Measurements from ENCODE around the gene ASCL3.
A peak's percentile ranks its signal among the peaks of the same experiment; 100 is the strongest.
"Not testable (repeated sequence)": the region's sequence is repeated elsewhere in the genome, so short reads cannot be mapped to it uniquely, and the experiment has no call there.

Gene ASCL3

GRCh38 chr11:8947230-8947943, 4.6 kb upstream of the ASCL3 start:
- peak; percentile 61 for DNase-seq

DNA sequence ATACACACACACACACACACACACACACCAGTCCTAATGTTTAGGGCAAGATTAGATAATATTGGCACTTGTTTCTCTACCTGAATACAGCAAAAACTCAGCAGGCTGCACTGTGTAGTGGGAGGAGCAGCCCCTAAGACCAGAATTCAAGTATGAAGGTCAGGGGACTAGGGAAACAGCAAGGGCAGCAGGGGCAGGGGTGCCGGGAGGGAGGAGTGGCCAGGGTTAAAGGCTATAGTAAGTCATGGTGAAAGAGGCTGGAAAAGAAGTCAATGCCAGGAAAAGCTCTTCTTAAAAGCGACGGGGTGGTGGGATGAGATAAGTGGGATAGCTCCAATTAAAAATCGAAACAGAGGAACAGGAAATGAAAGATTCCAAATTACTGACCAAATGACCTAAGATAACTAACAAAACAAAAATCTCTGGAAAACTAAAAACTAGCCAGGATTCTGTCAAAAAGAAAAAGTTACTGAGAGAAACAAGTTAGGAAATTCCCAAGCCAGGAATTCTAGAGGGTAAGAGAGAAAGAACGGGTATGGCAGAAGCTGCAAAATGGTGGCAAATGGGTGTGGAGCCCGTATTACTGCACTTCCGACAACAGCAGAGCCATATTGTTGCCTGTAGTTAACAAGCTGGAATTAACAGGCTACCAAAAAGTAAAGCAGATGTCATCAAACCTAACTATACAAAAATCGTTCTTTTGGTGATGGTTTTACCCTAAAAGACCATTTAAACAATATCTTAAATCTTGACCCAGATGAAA, 1.3 kb downstream of the ASCL3 start:
- no peak for DNase-seq

GRCh38 chr11:8937659-8938058, 5.2 kb downstream of the ASCL3 start:
- DNase-seq: no peak

DNA sequence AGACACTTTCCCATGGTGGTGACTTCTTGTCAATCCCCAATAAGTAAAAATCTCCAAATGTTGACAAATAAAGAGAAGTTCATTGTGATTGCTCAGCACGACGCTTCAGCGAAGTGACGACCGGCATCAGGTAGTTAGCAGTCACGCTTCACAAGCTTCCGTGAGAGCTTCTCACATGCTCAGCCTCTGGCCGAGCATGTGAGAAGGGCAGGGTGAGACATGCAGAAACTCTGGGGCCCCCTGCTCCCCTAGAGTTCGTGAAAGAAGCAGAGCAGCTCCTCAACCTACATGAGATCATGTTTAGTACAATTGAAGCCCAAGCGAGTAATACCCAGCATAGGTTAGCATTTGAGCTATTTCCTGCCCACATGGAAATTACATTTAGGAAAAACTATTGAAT, 5.7 kb downstream of the ASCL3 start:
- DNase-seq: no peak

DNA sequence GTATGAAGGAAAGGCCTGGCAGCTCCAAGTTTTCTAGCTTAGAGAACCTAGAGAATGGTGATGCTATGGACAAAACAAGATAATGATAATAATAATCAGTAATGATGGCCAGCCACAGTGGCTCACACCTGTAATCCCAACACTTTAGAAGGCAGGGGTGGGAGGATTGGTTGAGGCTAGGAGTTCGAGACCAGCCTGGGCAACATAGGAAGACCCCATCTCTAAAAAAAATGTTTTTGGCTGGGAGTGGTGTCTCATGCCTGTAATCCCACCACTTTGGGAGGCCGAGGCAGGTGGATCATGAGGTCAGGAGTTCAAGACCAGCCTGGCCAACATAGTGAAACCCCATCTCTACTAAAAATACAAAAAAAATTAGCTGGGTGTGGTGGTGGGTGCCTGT, 7.0 kb downstream of the ASCL3 start:
- not testable (repeated sequence) for DNase-seq

DNA sequence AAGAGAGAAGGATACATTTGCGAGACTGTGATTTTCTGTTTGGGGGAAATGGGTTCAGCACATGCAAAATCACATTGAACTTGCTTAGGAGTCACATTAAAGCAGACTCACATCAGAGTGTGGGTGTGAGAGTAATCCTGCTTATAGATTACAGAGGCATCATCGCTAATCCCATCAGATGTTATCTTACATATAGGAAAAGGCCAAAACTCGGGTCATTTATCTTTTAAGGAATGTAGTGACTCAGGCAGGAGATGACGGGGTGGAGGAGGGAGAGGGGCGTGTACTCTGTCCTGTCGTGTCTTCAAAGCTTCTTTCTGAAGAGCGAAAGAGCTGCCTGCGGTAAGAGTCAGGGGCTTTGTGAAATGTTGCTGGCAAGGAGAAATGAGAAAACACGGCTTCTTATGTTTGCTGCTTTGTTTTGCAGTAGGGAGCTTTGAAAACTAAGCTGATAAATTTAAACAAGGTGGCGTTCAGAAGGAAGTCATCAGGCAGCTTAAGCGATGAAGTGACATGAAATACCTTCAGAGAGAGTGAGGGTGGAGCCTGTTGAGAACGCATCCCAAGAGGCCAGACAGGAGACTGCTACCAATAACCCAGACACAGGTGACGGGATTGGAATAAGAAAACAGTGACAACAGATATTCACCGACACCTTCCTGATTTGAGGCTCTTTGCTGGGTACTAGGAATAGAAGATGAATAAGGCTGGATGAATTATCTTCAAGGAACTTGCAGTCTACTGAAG, 7.9 kb downstream of the ASCL3 start:
- peak; percentile 81 for DNase-seq

DNA sequence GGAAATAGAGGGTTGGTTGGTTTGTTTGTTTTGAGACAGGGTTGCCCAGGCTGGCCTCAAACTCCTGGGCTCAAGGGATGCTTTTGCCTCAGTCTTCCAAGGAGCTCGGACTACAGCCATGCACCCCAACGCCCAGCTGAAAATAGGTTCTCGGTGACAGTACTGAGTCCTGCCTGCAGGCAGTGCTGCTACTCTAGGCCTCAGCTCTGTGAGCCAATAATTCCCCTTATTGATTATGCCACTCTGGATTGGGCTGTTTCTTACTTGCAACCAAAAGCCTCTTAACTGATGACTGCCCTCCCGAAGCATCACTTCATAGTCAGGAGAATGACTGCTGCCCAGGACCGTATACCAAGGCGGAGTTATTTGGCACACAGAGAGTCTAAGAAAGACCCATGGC, 8.9 kb downstream of the ASCL3 start:
- DNase-seq: no peak

- DNase-seq: no peak
These were observed 10.1 kb downstream of the ASCL3 start, which contains the start of gene C11orf16 for GRCh38 chr11:8932564-8933180. C11orf16 (minus strand) TSS chr11:8932947; CDS start chr11:8932308, 639 bp downstream.

GRCh38 chr11:8930456-8931175, 12.2 kb downstream of the ASCL3 start:
- no peak for DNase-seq

- no peak for DNase-seq
These were observed 13.7 kb downstream of the ASCL3 start for GRCh38 chr11:8928981-8929615.

DNA sequence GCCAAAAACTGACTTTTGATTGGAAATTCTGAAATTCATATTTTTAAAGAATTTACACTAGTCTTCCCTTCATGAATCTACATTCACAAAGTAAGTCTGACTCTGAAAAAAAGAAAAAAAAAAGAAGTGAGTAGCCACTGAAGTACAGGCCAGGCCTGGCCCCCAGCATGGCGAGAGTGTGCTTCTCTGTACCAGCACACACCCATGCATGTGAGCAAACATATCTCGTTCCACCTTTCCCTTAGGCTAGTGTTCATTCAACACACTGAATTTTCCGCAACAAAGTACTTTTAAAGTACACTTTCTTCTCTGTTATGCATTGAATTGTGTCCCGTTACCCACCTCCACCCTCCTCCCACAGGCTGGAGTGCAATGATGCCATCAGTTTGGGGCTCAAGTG, 14.6 kb downstream of the ASCL3 start:
- no peak for DNase-seq

- DNase-seq: no peak
These were observed 15.6 kb downstream of the ASCL3 start for GRCh38 chr11:8927233-8927632.

GRCh38 chr11:8926236-8926635, 16.6 kb downstream of the ASCL3 start:
- DNase-seq: no peak

DNA sequence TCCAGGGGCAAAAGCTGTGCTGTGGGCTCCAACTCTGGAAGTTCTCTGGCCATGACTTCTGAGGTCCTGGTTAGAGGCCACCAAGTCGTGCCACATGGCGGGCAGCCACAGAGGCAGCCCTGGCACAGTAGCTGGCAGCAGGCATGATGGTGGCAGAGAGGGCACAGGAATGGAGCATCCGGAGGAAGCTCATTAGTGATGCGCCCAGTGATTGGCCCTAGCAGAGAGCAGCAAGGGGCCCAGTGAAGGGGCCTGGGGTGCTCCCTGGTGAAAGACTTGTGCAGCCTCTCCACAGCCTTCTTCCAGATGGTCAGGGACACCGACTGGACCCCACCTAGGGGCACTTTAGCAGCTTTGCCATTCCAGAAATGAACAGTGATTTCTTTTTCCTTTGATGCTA, 17.1 kb downstream of the ASCL3 start:
- DNase-seq: no peak

GRCh38 chr11:8922691-8923090, 20.1 kb downstream of the ASCL3 start:
- DNase-seq: no peak

GRCh38 chr11:8917157-8917825, 25.5 kb downstream of the ASCL3 start:
- peak; percentile 87 for DNase-seq

DNA sequence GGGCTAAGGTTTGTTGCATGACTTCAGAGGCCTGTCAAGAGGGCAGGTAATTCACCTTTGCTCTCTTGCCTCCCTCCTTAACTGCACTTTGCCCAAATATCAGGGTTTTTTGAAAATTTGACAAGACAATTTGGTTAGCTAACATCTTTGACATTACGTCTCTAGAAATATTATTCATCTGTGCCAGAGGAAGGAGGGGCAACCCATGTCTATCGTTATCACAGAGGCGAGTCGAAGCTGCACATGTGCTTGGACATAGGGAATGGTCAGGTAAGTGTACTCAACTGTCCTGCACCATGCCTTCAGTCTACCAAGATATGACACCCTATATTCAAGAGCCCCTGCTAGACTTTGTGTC, 28.2 kb downstream of the ASCL3 start:
- DNase-seq: no peak

DNA sequence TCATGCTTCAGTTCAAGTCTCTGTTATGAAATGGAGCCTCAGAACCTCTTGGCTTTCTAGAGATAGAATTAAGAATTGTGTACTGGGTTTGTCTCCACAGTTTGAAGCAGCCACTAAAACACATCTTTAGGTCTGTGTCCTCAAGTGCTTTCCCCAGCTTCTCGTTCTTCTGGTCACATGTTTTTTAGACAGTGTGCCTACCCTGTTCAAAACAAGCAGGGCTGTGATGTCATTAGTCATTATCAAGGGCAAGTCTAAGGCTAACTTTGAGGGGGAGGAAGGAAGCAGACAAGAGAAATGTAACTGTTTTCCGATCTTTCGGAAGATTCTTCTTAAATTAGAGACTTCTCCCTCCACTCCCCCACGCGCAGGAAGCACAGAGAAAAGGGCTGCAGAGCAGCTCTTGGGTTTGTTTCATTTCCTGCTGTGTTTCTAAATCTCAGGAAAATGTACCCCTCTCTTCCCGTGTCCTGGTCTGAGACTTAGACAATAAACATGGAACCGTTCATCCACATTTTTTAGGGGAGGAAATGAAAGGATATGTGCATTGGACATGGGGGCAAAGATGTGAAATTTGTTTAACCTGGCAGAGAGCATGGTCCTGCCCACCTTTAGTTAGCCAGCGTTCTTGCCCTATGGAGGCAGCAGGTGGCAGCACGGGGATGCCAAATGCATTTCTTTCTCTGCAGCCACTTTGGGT, 28.7 kb downstream of the ASCL3 start:
- DNase-seq: peak; percentile 54

- DNase-seq: peak; percentile 92
These were observed 31.6 kb downstream of the ASCL3 start, which contains the start of gene AKIP1 for GRCh38 chr11:8911029-8911823. AKIP1 (plus strand) TSS chr11:8911189; CDS start chr11:8911450, 261 bp downstream.

GRCh38 chr11:8910649-8911026, 32.2 kb downstream of the ASCL3 start:
- no peak for DNase-seq
